H1 (cell line): ENCODE data around the gene BRCC3. TPM values are rescaled to one million over a fixed set of nuclear protein-coding genes. Genes with fewer than 3 reads are reported as not detected.

ENCODE experiments used
- BACH1 ChIP-seq: IDR thresholded peaks from 2 replicates; pipeline ENCODE4 v1.6.1; 2012; ENCODE audit warnings: low read length, improper control_type of control experiment
- BCL11A ChIP-seq, 2 experiments: IDR thresholded peaks; one replicate each; pipeline ENCODE4 v1.6.1; 2011; ENCODE audit warnings: low read depth in 2 of 2, low read length in 2 of 2, mild to moderate bottlenecking in 2 of 2
- CEBPB ChIP-seq: IDR thresholded peaks from 2 replicates; pipeline ENCODE4 v1.6.1; 2012; ENCODE audit warnings: low read depth, low read length
- CHD7 ChIP-seq: fragments of 300-600 bp; sonication (generic); IDR thresholded peaks from 2 replicates; pipeline ENCODE4 v1.7.1; 2012; ENCODE audit warnings: low read length, moderate library complexity, mild to moderate bottlenecking, inconsistent platforms; ENCODE audit not compliant: insufficient replicate concordance
- FOSL1 ChIP-seq: IDR thresholded peaks from 2 replicates; pipeline ENCODE4 v1.6.1; 2011; ENCODE audit warnings: mild to moderate bottlenecking, low read depth, low read length, moderate library complexity; ENCODE audit not compliant: insufficient read depth
- GTF2F1 ChIP-seq: IDR thresholded peaks from 2 replicates; pipeline ENCODE4 v1.6.1; 2012; ENCODE audit warnings: low read depth, low read length, improper control_type of control experiment, borderline replicate concordance
- KDM4A ChIP-seq: IDR thresholded peaks from one replicate; pipeline ENCODE4 v1.7.1; 2012; ENCODE audit warnings: low read depth, mild to moderate bottlenecking, moderate library complexity, low read length, inconsistent platforms; ENCODE audit not compliant: severe bottlenecking
- MAFK ChIP-seq: IDR thresholded peaks from 2 replicates; pipeline ENCODE4 v1.6.1; 2012; ENCODE audit warnings: low read depth, mild to moderate bottlenecking, improper control_type of control experiment, low read length
- SP4 ChIP-seq: IDR thresholded peaks from 2 replicates; pipeline ENCODE4 v1.6.1; 2012; ENCODE audit warnings: low read length, inconsistent platforms
- TAF1 ChIP-seq: IDR thresholded peaks from 2 replicates; pipeline ENCODE4 v1.6.1; 2011; ENCODE audit warnings: mild to moderate bottlenecking, low read depth, low read length
- TCF12 ChIP-seq: IDR thresholded peaks from 2 replicates; pipeline ENCODE4 v1.6.1; 2011; ENCODE audit warnings: low read depth, mild to moderate bottlenecking, low read length
- USF2 ChIP-seq: IDR thresholded peaks from 2 replicates; pipeline ENCODE4 v1.6.1; 2011; ENCODE audit warnings: low read length, improper control_type of control experiment
- polyA plus RNA-seq, 7 experiments: library from polyadenylated mRNA; depleted of rRNA in 3 of 7; stranded (reverse) in 5 of 7; unstranded in 2 of 7; fragments of >200 nt in 5 of 7; fragments of 200-250 nt in 2 of 7; gene quantifications; 1 replicate in 5 of 7; 2 replicates in 1 of 7; 4 replicates in 1 of 7; pipeline versions ENCODE4 v1.2.1 to v1.2.3, GENCODE V29; 2011 to 2013; ENCODE audit warnings: missing spikeins in 2 of 7, mixed read lengths in 2 of 7
- total RNA-seq: library from RNA; stranded (reverse); fragmentation: NEBNext Ultra II Directional; extraction: Animal tissue kit (Norgen Biotek cat#: 25700); gene quantifications from 2 replicates; pipeline ENCODE4 v1.2.1, GENCODE V29; 2021

BRCC3 gene
- total and polyA plus RNA-seq, 2 of the 8 experiments (the other 6 are each of a cell fraction or from before 2014, with no cell fraction given) = 13.1 to 23.2 TPM

GRCh38 chrX:155061760-155062159 is 9.5 kb upstream of the BRCC3 start (continued):
- TF ChIP-seq CHD7 (no peak), CEBPB (no peak), MAFK (no peak), BACH1 (no peak), SP4 (no peak), TCF12 (no peak), TAF1 (no peak), USF2 (no peak), KDM4A (no peak), FOSL1 (no peak), BCL11A (IDR thresholded peaks at IDR 0.05; ENCODE audit: low read depth in 2 of 2, low read length in 2 of 2) (no peak), GTF2F1 (no peak)
